Coronary artery (tissue), 2 donors: ENCODE measurements around the gene TTLL8.

Source experiments
- DNase-seq: peaks from one replicate; pipeline ENCODE4 v3.0.0-alpha.2; 2017; ENCODE audit warnings: low spot score
- H3K27ac ChIP-seq, 2 donors: fragments of 200-600 bp; sonication (generic); one replicate each; pipeline ENCODE4 v1.5.1; 2016 to 2019
- H3K4me3 ChIP-seq: fragments of 200-600 bp; sonication (generic); 2 replicates; pipeline ENCODE4 v1.5.1; 2016; ENCODE audit warnings: mild to moderate bottlenecking, moderate library complexity
- TF ChIP-seq, protein P1 (sequence below): fragments of 200-600 bp; sonication (generic); IDR thresholded peaks from one replicate; pipeline ENCODE4 v1.5.1; 2019; ENCODE audit warnings: antibody characterized with exemption

Gene TTLL8

DNA sequence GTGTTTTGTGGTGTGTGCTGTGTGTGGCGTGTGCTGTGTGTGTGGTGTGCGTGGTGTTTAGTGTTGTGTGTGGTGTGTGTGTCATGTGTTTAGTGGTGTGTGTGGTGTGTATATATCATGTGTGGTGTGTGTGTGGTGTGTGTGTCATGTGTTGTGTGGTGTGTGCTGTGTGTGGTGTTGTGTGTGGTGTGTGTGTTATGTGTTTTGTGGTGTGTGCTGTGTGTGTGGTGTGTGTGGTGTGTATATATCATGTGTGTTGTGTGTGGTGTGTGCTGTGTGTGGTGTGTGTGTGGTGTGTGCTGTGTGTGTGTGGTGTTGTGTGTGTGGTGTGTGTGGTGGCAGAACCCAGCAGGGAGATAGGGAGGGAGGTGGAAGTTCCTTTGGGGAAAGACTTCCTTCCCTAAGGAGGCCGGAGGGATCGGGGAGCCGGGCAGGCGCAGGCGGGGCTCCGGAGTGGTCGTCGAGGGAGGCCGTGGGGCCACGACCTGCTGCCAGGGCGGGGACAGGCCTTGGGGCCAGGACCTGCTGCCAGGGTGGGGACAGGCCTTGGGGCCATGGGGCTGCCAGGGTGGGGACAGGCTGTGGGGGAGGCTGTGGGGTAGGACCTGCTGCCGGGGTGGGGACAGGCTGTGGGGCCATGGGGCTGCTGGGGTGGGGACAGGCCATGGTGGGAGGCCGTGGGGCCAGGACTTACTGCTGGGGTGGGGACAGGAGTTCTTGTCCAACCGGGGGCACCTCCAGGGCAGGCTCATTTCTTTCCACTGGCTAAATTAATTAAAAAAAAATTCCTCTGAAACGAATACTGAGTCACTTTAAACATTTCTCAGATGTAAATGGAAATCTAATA, 82.3 kb downstream of the TTLL8 start:
- Histone ChIP-seq H3K27ac (peak overlapping the region in 1 of 2 donors; percentile 60), H3K4me3 (no peak overlapping the region)
- peak; percentile 75 for DNase-seq
- TF ChIP-seq, protein P1, sequence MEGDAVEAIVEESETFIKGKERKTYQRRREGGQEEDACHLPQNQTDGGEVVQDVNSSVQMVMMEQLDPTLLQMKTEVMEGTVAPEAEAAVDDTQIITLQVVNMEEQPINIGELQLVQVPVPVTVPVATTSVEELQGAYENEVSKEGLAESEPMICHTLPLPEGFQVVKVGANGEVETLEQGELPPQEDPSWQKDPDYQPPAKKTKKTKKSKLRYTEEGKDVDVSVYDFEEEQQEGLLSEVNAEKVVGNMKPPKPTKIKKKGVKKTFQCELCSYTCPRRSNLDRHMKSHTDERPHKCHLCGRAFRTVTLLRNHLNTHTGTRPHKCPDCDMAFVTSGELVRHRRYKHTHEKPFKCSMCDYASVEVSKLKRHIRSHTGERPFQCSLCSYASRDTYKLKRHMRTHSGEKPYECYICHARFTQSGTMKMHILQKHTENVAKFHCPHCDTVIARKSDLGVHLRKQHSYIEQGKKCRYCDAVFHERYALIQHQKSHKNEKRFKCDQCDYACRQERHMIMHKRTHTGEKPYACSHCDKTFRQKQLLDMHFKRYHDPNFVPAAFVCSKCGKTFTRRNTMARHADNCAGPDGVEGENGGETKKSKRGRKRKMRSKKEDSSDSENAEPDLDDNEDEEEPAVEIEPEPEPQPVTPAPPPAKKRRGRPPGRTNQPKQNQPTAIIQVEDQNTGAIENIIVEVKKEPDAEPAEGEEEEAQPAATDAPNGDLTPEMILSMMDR = no peak

- no peak for DNase-seq
- Histone ChIP-seq H3K27ac (no peak overlapping the region), H3K4me3 (no peak overlapping the region)
- TF ChIP-seq, protein P1 = no peak
Measured at GRCh38 chr22:49973018-49973961, 84.8 kb downstream of the TTLL8 start.

GRCh38 chr22:49972163-49973017, 85.7 kb downstream of the TTLL8 start:
- DNase-seq = peak; percentile 74
- TF ChIP-seq, protein P1 = no peak
- peak overlapping the region; percentile 68 to 90 for H3K27ac ChIP-seq
- peak overlapping the region; percentile 69 for H3K4me3 ChIP-seq

- TF ChIP-seq, protein P1 = no peak
- Histone ChIP-seq H3K4me3 (peak overlapping the region; percentile 69), H3K27ac (peak overlapping the region; percentile 68 to 90)
- peak; percentile 85 for DNase-seq
Measured at GRCh38 chr22:49971232-49972162, 86.6 kb downstream of the TTLL8 start.

- peak overlapping the region; percentile 69 for H3K4me3 ChIP-seq
- DNase-seq = peak; percentile 98
- H3K27ac ChIP-seq = peak overlapping the region; percentile 68 to 90
- TF ChIP-seq, protein P1 = no peak
Measured at GRCh38 chr22:49970528-49971231, 87.4 kb downstream of the TTLL8 start.
